ENCODE measurements around the gene GPX6.

GRCh38 chr6:28534306-28534705 is 18.7 kb upstream of the GPX6 start:
- TF ChIP-seq CTCF (conservative IDR thresholded peaks at IDR 0.05; ENCODE audit: low read depth, low read length) (no peak), EZH2 (IDR thresholded peaks at IDR 0.05; ENCODE audit: borderline replicate concordance, low read depth, low read length, poor library complexity, severe bottlenecking) (no peak)

Data from A673 (cell line).